ENCODE results near the gene EDIL3.

Gene EDIL3, protein sequence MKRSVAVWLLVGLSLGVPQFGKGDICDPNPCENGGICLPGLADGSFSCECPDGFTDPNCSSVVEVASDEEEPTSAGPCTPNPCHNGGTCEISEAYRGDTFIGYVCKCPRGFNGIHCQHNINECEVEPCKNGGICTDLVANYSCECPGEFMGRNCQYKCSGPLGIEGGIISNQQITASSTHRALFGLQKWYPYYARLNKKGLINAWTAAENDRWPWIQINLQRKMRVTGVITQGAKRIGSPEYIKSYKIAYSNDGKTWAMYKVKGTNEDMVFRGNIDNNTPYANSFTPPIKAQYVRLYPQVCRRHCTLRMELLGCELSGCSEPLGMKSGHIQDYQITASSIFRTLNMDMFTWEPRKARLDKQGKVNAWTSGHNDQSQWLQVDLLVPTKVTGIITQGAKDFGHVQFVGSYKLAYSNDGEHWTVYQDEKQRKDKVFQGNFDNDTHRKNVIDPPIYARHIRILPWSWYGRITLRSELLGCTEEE

DNA sequence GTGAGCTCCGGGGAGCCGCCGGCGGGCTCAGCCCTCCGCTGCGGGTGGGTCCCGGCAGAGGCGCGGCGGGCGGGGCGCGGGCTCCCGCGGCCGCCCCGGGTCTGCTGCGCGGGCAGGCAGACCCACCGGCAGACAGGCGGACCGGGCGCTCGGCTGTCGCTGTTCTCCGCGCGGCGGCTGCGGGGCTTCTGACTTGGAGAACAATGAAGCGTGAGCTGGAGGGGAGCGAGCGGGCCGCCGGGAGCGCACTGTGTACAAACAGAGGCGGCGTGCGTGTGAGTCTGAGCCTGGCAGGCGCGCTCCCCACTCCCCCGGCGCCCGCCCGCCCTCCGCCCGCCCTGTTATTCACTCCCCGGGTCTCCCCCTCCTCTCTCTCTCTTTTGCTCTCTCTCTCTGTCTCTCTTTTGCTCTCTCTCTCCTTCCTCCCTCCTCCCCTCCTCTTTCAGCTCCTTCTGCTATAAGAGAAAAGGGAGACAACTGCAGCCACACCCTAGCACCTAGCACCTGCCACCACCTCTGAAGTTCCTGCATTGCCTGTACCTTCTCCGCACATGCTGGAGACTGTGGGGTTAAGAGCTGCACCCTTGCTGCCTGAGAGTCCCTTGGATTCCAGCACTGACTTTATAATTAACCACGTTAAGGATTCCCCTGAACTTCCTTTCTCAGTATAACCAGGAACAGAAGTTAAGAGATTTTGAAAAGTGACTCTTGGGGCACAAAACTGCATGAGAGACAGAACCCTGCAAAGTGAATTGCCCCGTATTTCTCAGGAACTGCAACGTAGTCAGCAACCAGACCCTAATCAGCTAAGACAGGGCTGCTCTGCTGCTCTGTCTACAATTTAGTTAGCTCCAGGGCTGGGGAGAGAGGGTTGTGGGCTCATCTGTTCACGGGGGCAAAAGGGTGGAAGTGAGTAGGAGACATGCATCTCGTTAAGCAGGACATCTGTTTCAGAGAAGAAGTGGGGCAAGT, at the start of gene EDIL3:
Gene EDIL3 (minus strand): TSS at position 277 of the 972 bp plus-strand sequence. CDS start 506 bp downstream, outside the sequence.
- DNase-seq (ENCODE audit: low read depth), result peak; percentile 48

DNA sequence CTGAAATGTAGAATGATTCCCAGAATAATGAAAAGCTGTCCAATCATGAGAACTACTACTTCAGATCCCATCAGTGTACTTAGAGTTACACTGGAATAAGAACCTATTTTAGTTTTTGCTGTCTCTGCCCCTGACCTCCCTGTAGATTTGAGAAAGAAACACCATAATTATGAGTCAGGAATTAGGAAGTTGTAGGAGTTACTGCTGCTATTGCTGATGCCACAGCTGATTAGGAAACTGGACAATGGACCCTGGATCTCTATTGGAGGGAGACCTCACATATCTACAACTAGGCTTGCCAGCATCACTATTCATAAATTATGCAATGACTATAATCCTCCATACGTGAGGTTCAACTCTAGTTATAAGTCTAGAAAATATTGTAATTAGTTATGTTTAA, 48.8 kb upstream of the EDIL3 start:
- DNase-seq (ENCODE audit: low read depth), result peak; percentile 1

DNA sequence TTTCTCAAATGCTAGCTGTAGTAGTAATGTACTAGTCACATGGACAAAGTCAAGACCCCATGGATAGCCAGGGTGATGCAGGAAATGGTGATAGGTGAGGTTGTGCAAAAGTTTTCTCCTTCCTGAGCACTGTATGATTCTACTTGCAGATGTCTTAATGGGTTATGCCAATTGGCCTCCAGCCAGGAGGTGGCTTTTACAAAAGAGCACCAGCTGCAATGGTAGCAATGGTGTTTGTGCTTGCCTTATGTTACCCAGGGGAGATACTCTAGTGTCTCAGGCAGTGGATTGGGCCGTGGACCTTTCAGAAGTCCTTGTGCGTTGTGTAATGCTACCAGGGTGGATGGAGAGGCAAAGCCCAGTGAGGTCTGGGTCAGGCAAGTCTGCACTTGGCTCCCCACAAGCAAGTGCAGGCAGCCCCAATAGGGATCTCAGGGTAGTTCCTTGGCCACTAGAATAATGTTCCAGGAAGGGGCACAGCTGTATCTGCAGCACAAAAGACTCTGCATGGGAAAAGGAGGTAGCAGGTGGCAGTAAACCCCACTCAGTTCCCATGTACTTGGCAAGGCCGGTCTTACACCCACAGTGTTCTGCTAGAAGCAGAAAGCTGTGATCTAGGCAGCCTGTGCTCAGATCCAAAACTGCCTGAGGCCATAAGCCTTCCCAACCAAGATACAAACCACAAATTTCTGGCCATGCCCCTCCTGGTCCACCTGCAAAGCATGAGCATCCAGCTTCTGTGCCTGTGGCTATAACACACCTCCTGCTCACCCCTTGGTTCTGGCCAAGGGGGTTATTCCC, 46.4 kb upstream of the EDIL3 start:
- peak; percentile 7 for DNase-seq (ENCODE audit: low read depth)

DNA sequence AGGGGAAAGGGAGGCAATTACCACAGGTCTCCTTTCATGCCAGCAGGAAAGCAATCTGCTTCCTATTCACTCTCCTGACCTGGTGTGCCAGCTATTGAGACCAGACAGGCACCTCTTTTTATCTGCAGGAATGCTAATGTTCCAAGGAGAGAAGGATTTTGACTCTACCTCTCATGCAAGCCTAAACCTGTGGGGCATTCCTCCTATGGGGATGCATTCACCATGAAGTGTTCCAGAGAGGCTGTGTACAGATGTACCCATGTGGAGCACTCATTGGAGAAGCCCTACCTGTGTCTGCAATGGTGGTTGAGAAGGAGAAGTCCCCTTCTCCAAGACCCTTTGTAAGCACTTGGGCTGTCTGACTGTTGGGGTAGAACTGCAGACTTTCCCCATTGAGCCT, 45.4 kb upstream of the EDIL3 start:
- no peak for DNase-seq (ENCODE audit: low read depth)

DNA sequence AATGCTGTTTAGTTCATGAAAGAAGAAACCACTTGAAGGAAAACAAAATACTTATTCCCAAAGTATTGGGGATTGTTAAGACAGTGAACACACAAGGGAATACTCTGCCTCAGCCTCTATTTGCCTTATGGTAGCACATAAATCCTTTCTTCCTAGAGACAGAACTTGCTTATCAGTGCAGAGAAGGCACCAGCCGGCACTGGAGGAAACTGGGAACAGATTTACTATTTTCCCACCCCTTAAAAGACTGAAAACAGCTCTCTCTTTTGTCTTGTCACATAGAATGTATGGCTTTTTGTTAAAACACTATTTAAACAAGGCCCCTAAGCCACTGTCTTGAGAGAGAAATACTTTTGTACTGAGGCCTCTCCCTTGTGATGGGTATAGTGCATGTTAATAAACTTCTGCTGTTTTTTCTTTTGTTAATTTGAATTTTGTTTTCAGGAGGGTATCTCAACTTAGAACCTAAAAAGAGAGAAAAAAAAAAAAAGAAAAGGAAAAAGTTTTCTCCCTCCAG, 40.7 kb upstream of the EDIL3 start:
- no peak for DNase-seq (ENCODE audit: low read depth)

DNA sequence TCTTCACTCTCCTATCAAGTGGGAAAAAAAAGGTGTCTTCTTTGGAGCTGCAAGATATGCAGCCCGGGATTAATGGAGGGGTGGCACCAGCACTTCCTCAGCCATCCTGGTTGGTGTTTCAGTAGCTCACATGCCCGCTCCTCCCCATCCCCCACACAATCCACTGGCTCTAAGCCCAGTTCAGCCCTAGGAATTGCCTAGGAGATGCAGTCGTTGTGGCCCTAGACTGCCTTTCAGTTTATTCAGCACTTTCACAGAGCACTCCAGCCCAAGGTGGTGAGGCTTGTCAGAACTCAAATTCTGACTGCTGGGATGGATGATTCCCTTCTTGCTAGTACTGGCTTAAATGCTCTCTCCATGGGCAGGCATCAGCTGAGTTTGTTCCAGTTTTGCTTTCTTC, 35.1 kb upstream of the EDIL3 start:
- no peak for DNase-seq (ENCODE audit: low read depth)

DNA sequence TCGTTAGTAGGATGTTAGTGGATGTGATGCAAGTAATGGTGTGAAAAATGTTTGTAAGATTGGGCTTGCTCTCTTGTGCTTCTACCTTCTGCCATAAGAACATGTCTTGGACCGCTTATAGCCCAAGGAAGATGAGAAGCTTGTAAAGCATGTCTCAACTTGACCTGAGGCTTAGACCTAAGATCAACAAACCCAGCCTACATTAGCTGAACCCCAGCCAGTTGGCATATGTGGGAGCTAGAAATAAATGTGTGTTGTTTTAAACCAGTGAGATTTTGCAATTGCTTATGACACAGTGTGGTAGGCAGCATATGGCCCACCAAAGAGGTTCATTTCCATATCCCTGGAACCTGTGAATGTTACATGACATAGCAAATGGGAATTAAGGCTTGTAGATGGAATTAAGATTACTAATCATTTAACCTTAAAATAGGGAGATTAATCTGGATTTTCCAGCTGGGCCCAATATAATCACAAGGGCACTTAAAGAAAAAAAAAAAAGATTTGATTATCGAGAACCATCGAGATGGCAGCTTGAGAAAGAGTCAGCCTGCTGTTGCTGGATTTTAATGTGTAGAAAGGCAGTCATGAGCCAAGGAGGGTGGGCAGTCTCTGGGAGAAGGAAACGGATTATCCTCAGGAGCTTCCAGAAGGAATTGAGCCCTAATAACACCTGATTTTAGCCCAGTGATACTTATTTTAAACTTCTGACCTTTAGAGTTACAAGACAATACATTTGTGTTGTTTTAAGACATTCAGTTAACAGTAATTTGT, 27.3 kb upstream of the EDIL3 start:
- DNase-seq (ENCODE audit: low read depth), result peak; percentile 70

DNA sequence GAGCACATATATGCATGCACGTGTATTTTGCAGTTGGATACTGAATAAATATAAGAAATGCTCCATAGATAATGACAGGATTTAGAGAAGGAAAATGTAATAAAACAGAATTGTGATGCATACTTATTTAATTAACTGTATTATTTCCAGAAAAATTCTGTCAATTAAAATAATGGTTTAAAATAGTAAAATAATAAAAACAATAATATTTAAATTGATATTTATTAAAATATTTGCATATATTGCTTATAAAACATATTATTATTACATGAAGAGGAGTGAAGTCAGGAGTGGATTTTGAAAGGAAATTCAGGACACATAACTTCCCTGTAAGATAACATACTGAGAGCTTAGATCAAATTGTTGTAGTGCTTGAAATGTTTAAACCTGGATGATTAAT, 21.4 kb upstream of the EDIL3 start:
- DNase-seq (ENCODE audit: low read depth), result no peak

DNA sequence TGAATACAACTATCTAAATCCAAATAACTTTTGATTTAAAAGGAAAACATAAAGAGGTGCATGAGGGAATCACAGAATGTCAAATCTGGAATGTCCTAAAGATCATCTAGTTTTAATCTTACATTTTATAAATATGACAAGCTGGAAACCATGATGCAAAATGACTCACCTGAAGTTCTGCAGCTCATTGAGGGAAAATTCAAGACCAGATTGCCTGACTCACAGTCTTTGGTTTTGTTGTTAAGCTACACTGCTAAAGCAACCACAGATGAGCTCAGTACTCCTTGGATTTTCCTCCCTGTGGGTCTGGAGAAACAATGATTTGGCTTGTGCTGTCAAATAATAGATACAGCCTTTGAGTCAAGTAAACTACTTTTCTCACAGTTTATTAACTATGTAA, 19.1 kb upstream of the EDIL3 start:
- peak; percentile 49 for DNase-seq (ENCODE audit: low read depth)

DNA sequence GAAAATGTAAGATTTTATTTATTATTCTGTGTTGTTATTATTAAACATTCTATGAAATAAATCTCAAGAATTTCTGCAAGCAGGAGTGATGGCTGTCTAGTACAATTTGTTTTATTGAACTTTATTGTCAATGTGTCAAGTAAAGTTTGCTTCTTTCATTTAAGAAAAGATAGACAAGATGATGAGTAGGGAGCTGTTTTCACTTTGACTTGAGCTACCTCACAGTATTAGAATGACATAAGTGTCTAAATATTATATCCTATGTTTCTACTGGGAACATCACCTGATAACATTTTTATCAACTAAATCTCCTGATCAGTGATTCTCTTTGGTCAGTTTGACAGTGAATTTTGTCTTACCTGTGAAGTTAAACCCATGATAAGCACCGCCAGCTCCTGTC, 12.7 kb upstream of the EDIL3 start:
- DNase-seq (ENCODE audit: low read depth), result no peak

DNA sequence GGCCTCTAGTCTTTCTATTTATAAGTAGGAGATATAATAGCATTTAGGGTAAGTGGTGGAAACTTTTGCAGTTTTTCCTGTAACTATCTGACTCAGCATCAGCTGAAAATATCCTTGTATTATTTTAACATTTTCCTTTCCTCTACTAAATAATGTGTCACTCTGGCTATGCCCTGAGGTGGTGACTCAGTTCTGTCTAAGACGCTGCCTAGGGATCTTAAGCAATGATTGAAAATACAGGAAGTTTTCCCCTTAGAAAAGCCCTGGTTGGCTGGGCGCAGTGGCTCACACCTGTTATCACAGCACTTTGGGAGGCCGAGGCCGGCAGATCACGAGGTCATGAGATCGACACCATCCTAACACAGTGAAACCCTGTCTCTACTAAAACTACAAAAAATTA, 9.3 kb upstream of the EDIL3 start:
- peak; percentile 70 for DNase-seq (ENCODE audit: low read depth)

DNA sequence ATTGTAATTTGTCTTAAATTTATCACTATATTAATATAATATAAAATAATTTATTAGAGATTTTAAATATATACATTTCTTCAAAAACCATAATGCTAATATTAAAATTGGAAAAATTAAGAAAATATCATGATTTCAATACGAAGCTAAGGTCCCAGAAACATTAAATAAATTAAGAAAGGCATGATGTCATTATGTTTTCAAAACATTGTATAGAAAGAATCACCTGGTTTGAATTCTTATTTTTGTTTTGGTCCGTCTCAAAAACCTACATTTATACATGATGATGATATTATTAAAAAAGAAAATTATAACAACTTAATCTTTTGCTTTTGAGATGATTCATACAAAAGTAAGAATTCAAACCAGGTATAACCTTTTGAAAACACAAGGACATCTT, 8.2 kb upstream of the EDIL3 start:
- DNase-seq (ENCODE audit: low read depth), result no peak

DNA sequence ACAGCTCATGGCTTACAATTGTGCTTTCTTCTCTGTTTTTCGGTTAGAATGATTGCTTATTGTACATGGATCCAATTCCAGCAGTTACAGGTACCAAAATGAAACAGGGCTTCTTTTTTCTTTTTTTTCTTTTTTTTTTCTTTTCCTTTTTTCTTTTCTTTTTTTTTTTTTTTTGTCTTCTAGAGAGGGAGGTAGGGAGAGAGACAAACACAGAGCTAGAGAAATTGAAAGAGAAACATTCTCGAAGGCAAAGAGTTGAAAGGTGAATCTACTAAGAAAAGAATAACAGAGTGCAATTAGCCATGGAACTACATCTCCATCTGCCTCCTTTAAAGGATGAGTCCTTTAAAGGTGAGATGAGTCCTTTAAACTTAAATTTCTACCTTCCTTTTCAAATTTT, 1.0 kb upstream of the EDIL3 start:
- DNase-seq (ENCODE audit: low read depth), result no peak

DNA sequence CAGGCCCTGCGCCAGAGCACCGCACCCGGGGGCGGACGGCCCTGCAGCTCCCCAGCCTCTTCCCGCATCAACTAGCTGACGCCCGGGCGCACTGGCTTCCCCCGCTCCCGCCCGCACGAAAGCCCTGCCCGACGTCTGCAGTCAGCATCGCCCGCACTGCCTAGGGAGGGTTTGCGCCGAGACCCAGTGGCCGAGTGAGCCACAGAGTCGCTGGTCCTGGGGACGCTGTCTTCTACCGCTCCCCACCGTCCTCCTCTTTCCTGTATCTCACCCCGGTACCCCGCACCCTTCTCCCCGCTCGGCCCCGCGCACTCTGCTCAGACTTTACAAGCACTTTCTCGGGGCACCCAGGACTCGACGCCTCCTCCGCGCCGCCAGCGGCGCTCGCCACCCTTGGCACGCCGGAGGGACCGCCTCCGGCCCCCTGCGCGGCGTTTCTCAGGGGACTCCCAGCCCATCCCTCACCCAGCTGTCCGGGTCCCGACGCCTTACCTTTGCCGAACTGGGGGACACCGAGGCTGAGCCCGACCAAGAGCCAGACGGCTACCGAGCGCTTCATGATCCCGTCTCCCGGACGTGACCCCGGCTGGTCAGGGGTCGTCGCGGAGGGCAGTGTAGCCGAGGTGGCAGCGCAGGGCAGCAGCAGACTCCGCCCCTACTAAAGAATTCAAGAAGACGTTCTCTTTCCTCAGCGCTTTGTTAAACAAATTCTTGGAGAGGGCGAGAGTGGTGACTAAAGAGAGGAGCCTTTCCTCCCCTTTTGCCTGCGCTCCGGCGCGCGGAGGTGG, 670 bp downstream of the EDIL3 start:
- DNase-seq (ENCODE audit: low read depth), result peak; percentile 49

DNA sequence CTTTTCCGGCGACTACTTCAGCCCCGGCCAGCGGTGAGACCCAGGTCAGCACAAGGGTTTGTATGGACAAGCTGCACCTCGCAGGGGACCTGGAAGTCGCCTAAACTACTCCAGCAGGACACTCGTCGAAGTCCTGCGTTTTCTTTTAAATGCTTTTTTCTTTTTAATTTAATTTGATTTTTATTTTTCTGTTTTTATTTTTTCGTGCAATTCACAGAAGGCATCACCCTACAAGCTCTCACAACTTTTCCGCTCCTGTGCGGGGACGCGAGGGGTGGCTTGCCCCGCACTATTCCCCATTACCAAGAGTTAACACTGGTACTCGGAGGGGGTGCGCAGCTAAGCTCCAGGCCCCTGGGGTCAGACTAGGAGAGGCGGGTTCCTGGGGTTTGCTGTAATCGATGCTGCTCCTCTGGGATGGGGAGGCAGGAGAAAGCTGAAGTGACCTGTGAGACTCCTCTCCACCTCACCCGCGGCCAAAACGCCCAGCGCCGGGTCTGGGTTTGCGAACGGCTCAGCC, 1.3 kb downstream of the EDIL3 start:
- no peak for DNase-seq (ENCODE audit: low read depth)

DNA sequence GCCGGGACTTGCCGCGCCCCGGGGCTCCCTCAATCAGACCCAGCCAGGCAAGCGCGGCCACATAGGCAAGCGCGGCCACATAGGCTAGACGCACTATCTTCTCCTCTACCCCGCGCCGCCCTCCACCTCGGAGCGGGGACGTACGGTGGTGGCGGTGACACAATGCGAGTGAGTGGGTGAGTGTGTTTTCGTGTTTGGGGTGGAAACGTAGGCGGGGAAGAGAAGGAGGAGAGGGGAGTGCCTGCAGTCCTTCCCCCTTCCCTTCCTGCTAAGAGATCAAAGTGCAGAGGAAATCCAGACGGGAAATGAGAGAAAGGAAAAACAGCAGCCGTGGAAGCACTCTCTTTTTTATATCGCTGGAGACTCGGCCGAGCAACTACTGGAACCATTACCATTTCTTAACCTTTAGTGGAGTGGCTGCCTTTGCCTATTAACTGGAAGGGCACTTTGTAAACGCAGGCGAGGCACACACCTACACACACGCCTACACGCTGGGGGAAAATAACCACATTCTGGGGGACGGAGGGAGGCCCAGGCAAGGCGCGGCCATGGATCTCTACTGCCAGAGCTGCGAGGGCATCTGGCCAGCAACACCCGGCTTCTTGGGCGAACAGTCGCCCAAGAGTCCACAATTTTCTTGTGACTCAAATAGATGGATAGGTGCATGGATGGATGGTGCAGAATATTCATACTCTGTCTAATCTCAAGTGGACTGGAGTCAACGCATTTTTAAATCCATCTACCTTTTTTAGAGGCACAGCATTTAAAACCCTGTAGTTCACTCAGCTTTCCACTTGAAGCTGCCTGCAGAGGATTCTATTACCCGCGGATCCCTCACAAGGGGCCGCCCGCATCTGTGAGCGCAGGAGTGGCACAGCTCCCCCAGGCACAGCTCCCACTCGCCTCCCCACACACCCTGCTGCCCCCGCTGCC, 2.1 kb downstream of the EDIL3 start:
- DNase-seq (ENCODE audit: low read depth), result peak; percentile 34

DNA sequence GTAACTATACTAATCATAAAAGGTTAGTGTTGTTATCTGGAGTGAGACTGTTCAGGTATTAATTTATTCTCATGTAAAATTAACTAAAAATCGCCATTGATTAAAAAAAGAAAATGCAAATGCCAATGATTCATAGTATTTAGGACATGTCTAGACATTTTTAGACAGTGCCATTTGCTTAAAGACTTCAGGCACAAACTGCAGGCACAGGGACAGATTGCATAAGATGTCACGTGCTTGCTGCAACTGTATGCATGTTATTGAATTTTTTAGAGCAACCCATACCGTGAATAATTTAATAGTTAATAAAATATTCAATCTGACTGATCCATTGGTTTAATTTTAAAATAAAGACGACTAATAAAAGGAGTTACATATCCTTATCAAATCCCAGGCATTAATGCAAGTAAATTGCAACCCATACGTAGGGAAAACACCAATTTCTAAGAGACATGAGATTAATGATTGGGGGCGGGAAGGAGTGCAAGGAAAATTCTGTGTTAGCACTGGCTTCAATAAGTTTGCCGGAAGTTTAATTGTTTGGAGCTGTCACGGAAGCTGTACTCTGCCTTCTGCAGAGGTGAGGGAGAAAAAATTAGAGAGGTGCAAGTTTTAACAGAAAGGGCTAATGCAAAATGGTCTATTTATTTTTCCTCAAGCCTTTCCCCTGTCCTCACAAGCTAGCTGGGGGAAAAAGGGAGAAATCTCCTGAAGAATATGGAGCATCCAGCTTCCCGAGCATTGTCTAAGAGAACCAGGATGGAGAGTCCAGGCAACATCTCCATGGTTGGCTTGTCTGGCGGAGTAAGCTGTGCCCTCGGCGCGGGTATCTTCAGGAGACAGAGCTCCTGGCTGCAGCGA, 2.9 kb downstream of the EDIL3 start:
- DNase-seq (ENCODE audit: low read depth), result no peak

DNA sequence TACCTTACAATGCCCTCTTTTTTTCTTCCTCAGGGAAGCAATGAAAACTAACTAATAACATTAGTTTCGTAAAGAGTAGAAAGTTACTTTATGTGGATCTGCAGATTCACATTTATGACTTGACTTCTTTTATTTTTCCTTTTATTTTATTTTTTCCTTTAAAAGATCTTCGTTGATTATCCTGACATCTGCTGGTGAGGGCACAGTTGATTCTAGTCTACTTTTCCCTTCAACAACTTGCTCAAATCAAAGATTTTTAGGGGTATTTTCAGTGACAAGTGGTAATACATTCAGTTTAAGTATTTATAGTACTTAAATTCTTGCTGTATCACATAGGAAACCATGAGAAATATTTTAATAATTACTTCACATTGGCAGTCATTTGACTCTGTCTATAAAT, 4.9 kb downstream of the EDIL3 start:
- no peak for DNase-seq (ENCODE audit: low read depth)
